GM19324 (cell line): ENCODE measurements around the gene SLC35D1.
"Not testable (repeated sequence)": the region's sequence is repeated elsewhere in the genome, so short reads cannot be mapped to it uniquely, and the experiment has no call there.

ENCODE experiments used
- ATAC-seq: cut with Tn5 transposase; IDR thresholded peaks from one replicate; pipeline ENCODE4 v1.9.1; 2021; ENCODE audit warnings: mild to moderate bottlenecking, moderate library complexity; ENCODE audit not compliant: unreplicated experiment, low FRiP score

The SLC35D1 gene

DNA sequence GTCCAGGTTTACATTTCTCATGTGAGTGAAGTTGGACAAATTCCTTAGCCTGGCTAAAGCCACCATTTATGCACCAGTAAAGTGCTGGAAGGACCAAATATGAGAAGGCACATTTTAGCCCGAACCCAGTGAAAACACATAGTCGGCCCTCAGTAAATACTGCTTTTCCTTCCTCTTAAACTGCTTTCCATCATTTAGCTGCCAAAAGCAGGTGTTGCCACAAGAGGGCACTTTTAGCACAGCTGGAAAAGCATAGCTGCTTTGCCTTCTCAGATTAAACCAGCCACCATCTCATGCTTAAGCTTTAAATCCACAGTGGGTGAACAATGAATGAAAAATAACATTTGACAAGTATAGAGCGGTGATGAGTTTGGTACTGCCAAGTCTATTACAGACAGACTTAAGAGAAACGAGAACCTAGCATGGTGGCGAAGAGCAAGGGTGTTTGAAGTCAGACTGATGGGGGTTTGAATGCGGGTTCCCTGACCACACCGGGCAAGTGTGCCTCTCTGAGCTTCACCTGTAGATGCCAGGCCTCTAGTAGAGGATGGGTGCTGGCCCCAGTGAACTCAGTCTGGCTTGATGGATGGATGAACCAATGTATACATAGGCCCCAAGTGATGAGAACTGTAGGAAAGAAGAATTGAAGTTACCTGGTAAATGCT is 57.8 kb downstream of the SLC35D1 start:
- ATAC-seq: peak; percentile 70

DNA sequence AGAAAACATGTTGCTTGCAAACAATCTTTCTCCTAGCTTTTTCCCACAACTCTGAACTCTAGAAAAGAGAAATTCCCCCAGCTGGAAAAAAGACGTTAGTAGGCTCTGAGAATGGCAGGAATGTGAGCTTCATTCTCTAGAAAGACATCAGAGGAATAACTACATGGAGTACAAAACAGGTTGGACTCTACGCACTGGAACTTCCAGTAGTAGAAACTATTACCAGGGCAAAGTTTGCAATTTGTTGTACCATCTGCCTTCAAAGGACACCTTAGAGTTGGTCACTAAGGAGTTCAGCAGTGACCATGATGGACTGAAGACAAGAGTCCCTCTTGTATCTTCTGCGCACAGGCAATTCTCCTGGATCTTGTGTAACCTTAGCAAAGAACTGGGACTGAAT is 60.9 kb downstream of the SLC35D1 start:
- ATAC-seq: no peak

DNA sequence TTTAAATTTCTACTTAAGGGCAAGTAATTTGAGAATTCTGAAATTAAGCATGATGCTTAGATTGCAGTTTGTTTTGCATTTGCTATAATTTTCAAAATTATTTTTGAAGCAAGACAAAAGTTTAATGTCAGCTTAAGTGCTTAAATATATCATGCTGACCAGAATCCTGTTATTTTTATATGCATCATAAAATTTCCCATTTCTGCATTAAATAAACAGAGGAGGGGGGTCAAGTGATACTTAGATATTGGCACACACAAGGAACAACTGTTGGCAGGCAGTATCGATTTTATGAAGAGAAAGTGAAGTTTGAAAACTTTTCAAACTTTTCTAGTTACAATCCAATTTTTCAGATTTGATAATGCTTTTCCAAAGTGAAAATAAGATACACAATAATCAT is 68.1 kb downstream of the SLC35D1 start:
- ATAC-seq: no peak

DNA sequence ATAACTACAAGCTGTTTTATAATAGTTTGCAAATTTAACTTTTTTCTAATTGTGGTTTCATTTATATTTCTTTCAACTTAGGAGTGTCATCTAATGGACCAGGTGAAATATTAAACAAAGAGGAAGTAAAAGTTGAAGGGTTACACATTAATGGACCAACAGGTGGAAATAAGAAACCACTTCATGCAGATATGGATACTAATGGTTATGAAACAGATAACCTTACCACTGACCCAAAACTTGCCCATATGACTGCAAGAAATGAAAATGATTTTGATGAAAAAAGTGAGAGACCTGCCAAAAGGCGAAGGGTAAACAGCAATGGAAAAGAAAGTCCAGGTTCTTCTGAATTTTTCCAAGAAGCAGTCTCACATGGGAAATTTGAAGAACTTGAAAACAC is 69.5 kb downstream of the SLC35D1 start:
- ATAC-seq: peak; percentile 74

GRCh38 chr1:66982561-66983260 is 71.2 kb downstream of the SLC35D1 start:
- peak; percentile 77 for ATAC-seq

GRCh38 chr1:66981679-66982078 is 72.3 kb downstream of the SLC35D1 start:
- no peak for ATAC-seq

DNA sequence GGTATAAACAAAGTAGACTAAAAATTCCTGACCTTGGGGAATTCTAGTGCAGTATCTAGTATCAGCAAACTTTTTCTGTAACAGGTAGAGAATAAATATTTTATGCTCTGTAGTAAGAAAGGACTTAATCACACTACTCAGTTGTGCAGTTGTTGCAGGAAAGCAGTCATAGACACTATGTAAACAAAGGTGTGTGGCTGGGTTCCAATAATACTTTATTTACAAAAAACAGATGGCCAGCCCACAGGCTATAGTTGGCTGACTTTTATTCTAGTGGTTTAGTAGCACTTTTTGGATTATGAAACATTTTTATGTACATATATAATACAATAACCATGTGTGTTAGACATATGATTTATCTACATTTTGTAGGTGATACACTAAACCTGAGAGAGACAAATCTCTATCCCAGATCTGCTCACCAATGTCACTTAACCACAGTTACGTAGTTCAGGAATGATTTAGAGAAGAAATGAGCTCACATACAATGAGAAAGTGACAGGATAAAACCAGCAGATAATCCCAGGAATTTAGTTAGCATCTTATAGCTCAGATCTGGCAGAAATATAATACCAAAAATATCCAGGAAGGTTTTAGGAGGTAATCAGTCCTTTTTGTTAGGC is 73.1 kb downstream of the SLC35D1 start:
- ATAC-seq: no peak

DNA sequence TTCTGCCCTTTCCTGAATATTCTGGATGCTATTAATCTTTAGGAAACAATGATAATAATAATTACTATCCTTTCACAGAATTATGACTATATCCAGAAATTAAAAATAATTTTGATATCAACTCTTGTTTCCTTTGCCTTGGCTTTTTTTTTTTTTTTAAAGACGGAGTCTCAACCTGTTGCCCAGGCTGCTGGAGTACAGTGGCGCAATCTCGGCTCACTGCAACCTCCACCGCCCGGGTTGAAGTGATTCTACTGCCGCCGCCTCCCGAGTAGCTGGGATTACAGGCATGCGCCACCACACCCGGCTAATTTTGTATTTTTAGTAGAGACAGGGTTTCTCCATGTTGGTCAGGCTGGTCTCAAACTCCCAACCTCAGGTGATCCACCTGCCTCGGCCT is 74.3 kb downstream of the SLC35D1 start:
- not testable (repeated sequence) for ATAC-seq

GRCh38 chr1:66978201-66978600 is 75.7 kb downstream of the SLC35D1 start:
- no peak for ATAC-seq

DNA sequence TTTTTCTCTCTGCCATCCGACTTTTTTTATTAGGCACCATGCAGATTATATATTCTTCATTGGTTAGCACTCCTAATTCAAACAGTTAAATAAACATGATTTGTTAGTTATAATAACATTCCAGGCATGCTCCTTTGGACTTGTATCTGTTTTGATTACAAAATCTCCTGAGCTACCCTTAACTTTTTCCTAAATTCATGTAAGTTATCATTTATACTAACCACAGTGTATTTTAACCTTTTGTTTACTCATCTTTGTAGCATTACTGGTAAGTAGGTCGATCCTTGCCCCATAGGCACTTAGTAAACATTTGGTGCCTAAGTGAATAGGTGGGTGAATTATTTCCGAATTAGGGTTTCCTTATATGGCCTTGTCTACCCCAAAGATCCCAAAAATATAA is 85.4 kb downstream of the SLC35D1 start:
- no peak for ATAC-seq

DNA sequence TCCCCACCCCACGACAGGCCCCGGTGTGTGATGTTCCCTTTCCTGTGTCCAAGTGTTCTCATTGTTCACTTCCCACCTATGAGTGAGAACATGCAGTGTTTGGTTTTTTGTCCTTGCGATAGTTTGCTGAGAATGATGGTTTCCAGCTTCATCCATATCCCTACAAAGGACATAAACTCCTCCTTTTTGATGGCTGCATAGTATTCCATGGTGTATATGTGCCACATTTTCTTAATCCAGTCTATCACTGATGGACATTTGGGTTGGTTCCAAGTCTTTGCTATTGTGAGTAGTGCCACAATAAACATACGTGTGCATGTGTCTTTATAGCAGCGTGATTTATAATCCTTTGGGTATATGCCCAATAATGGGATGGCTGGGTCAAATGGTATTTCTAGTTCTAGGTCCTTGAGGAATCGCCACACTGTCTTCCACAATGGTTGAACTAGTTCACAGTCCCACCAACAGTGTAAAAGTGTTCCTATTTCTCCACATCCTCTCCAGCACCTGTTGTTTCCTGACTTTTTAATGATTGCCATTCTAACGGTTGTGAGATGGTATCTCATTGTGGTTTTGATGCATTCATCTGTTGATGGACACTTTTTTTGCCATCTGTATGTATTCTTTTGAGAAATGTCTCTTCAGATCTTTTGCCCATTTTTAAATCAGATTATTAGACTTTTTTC is 87.6 kb downstream of the SLC35D1 start:
- not testable (repeated sequence) for ATAC-seq

DNA sequence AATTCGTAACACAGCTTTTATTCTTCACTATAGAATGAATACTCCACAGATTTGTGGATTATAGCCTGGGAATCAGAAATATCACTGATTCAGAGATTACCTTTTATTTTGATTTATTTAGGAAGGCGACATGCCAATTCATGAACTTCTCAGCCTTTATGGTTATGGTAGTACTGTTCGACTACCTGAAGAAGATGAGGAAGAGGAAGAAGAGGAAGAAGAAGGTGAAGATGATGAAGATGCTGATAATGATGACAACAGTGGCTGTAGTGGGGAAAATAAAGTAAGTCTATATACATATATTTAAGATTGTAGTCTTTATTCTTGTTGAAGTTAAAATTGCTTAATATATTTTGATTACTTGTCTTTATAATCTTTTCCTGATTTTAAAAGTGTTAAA is 96.0 kb downstream of the SLC35D1 start:
- ATAC-seq: no peak

- no peak for ATAC-seq
Observed at GRCh38 chr1:66954208-66954607, 99.7 kb downstream of the SLC35D1 start.

- no peak for ATAC-seq
Observed at GRCh38 chr1:66951513-66951912, 102.4 kb downstream of the SLC35D1 start.
